Activated CD4-positive, alpha-beta T cell treated with anti-CD3 and anti-CD28 coated beads for 48 hours (primary cell): ENCODE data around the gene GEMIN2.
"Not testable (repeated sequence)": the region's sequence is repeated elsewhere in the genome, so short reads cannot be mapped to it uniquely, and the experiment has no call there.

ENCODE experiments used
- DNase-seq: peaks from one replicate; pipeline ENCODE4 v3.0.0-alpha.2; 2020

The GEMIN2 gene

GRCh38 chr14:39179042-39179441 is 64.9 kb downstream of the GEMIN2 start:
- DNase-seq, result no peak

GRCh38 chr14:39180553-39180952 is 66.4 kb downstream of the GEMIN2 start:
- DNase-seq, result no peak

GRCh38 chr14:39181026-39181692 is 67.0 kb downstream of the GEMIN2 start:
- no peak for DNase-seq

GRCh38 chr14:39181693-39182047 is 67.5 kb downstream of the GEMIN2 start:
- no peak for DNase-seq

- no peak for DNase-seq
Observed at GRCh38 chr14:39182770-39183684, 68.9 kb downstream of the GEMIN2 start.

GRCh38 chr14:39183685-39184003 is 69.5 kb downstream of the GEMIN2 start:
- DNase-seq, result not testable (repeated sequence)

- DNase-seq, result no peak
Observed at GRCh38 chr14:39184628-39185255, 70.6 kb downstream of the GEMIN2 start.

- DNase-seq, result no peak
Observed at GRCh38 chr14:39185256-39186049, 71.3 kb downstream of the GEMIN2 start.
